Immature natural killer cell (primary cell): ENCODE results near the gene MORC4. TPM values are rescaled to one million over a fixed set of nuclear protein-coding genes. Genes with fewer than 3 reads are reported as not detected.
"Not testable (repeated sequence)": the region's sequence is repeated elsewhere in the genome, so short reads cannot be mapped to it uniquely, and the experiment has no call there.

Experiments
- DNase-seq, 3 donors: peaks; one replicate each; pipeline ENCODE4 v3.0.0; 2022; ENCODE audit warnings: mixed read lengths in 1 of 3
- H3K27ac Mint-ChIP-seq, 6 donors: one replicate each; pipeline ENCODE4 v1.8.0; 2020; ENCODE audit warnings: mixed read lengths in 6 of 6, mild to moderate bottlenecking in 5 of 6, inconsistent platforms in 4 of 6, moderate library complexity in 3 of 6
- H3K27me3 Mint-ChIP-seq, 3 donors: one replicate each; pipeline ENCODE4 v1.8.0; 2020 to 2021; ENCODE audit warnings: low read depth in 3 of 3, mild to moderate bottlenecking in 3 of 3, mixed read lengths in 3 of 3, moderate library complexity in 3 of 3, inconsistent platforms in 1 of 3
- H3K36me3 Mint-ChIP-seq, 3 donors: one replicate each; pipeline ENCODE4 v1.8.0; 2020; ENCODE audit warnings: mixed read lengths in 3 of 3, inconsistent platforms in 2 of 3, mild to moderate bottlenecking in 2 of 3
- H3K4me1 Mint-ChIP-seq, 2 donors: one replicate each; pipeline ENCODE4 v1.8.0; 2020; ENCODE audit warnings: inconsistent platforms in 2 of 2, mild to moderate bottlenecking in 2 of 2, mixed read lengths in 2 of 2, moderate library complexity in 1 of 2
- H3K4me3 Mint-ChIP-seq, 5 donors: one replicate each; pipeline ENCODE4 v1.8.0; 2020; ENCODE audit warnings: mild to moderate bottlenecking in 5 of 5, mixed read lengths in 5 of 5, inconsistent platforms in 3 of 5, moderate library complexity in 3 of 5
- H3K9me3 Mint-ChIP-seq, 6 donors: one replicate each; pipeline ENCODE4 v1.8.0; 2020; ENCODE audit warnings: mild to moderate bottlenecking in 6 of 6, mixed read lengths in 6 of 6, inconsistent platforms in 4 of 6, moderate library complexity in 3 of 6
- polyA plus RNA-seq, 3 donors: library from polyadenylated mRNA; unstranded; fragments of 300-500 nt; fragmentation: Illumina TruSeq; gene quantifications; one replicate each; pipeline ENCODE4 v1.2.3, GENCODE V29; 2021

The MORC4 gene
- polyA plus RNA-seq, 3 donors from 2014 or later = 2.3 to 2.9 (median 2.5) TPM

DNA sequence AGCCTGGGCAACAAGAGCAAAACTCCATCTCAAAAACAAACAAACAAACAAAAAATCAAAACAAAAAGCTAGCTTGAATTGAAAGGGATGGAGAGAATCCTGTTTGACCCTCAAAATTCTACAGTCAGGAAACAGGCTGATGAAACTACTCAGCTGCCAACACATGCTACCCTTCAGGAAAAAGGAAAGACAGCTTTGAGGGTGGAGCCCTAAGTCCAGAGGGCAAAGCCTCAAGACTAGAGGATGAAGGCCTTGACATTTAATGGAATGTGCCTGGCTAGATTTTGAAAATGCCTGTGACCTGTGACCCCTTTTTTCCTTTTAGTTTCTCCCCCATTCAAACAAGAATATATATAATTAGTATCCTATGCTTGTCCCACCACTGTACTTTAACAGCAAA lies 27.1 kb downstream of the MORC4 start:
- Mint-ChIP-seq H3K27ac (no peak overlapping the region), H3K9me3 (peaks cover 0 to 3% (median 0%) of the 10 kb centered on the region in 6 donors), H3K36me3 (peaks cover 0 to 7% (median 0%) of the 10 kb centered on the region in 3 donors), H3K27me3 (peaks cover 0 to 4% (median 2%) of the 10 kb centered on the region in 3 donors), H3K4me3 (no peak overlapping the region), H3K4me1 (no peaks in the 10 kb centered on the region)
- DNase-seq = no peak

- peaks cover 3 to 17% (median 8%) of the 10 kb centered on the region in 3 donors for H3K36me3 Mint-ChIP-seq
Measured at GRCh38 chrX:106966547-106966946, 33.5 kb downstream of the MORC4 start.

GRCh38 chrX:106964290-106964689 lies 35.7 kb downstream of the MORC4 start:
- Mint-ChIP-seq H3K27me3 (peaks cover 0 to 6% (median 0%) of the 10 kb centered on the region in 3 donors), H3K4me1 (no peaks in the 10 kb centered on the region), H3K4me3 (no peak overlapping the region), H3K27ac (no peak overlapping the region), H3K9me3 (peaks cover 0 to 3% (median 0%) of the 10 kb centered on the region in 6 donors), H3K36me3 (peaks cover 6 to 16% (median 8%) of the 10 kb centered on the region in 3 donors)
- no peak for DNase-seq

More at GRCh38 chrX:106966547-106966946, 33.5 kb downstream of the MORC4 start:
- H3K27ac Mint-ChIP-seq, DNase-seq, H3K9me3 Mint-ChIP-seq, H3K4me3 Mint-ChIP-seq, H3K27me3 Mint-ChIP-seq, H3K4me1 Mint-ChIP-seq: not testable (repeated sequence)

DNA sequence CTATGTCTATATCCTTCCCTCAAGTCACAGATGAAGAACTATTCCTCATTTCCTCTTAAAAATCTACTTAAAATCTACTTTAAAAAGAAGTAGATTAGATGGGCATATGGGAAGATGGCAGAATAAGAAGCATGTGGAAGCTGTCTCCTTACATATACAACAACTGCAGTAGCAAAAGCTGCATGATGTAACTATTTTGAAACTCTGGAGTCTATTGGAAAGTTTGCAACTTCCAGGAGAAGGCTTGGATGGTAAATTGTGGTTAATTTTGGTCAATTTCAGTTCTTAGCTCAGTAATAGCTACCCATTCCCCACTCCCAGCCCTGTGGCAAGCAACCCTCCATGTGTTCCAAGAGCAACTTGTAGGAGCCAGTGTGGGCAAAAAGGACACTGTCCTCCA lies 36.9 kb downstream of the MORC4 start:
- H3K27me3 Mint-ChIP-seq = peaks cover 0 to 3% (median 0%) of the 10 kb centered on the region in 3 donors
- no peak overlapping the region for H3K27ac Mint-ChIP-seq
- H3K36me3 Mint-ChIP-seq = peaks cover 6 to 10% (median 8%) of the 10 kb centered on the region in 3 donors
- H3K4me1 Mint-ChIP-seq = no peaks in the 10 kb centered on the region
- no peak for DNase-seq
- H3K4me3 Mint-ChIP-seq = no peak overlapping the region
- peaks cover 0 to 3% (median 0%) of the 10 kb centered on the region in 6 donors for H3K9me3 Mint-ChIP-seq

GRCh38 chrX:106959901-106960300 lies 40.1 kb downstream of the MORC4 start:
- peaks cover 6 to 15% (median 7%) of the 10 kb centered on the region in 3 donors for H3K36me3 Mint-ChIP-seq
- peaks cover 0 to 4% (median 0%) of the 10 kb centered on the region in 3 donors for H3K27me3 Mint-ChIP-seq
- no peak overlapping the region for H3K4me3 Mint-ChIP-seq
- DNase-seq = no peak
- H3K4me1 Mint-ChIP-seq = no peaks in the 10 kb centered on the region
- peaks cover 0 to 3% (median 0%) of the 10 kb centered on the region in 6 donors for H3K9me3 Mint-ChIP-seq
- no peak overlapping the region for H3K27ac Mint-ChIP-seq

DNA sequence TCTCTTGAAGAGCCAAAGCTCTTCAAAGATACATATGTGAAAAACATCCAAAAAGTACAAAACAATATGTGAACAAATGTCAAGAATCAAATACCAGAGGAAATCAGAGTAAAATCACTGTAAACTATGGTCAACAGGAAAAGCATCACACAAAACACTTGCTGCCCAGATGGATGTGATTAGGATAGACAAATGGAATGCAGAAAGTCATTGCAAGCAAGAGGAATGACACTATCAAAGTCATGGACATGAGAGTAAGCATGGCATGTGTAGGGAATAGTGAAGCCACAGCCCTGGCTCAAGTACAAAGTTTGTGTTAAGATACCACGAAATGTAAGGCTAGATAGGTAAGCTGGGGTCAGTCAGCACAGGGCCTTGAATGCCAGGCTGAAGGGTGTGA lies 42.2 kb downstream of the MORC4 start:
- Mint-ChIP-seq H3K4me3 (no peak overlapping the region), H3K27ac (no peak overlapping the region), H3K27me3 (peaks cover 0 to 2% (median 0%) of the 10 kb centered on the region in 3 donors), H3K4me1 (no peaks in the 10 kb centered on the region), H3K36me3 (peaks cover 6 to 11% (median 7%) of the 10 kb centered on the region in 3 donors), H3K9me3 (no peaks in the 10 kb centered on the region)
- DNase-seq = no peak

- peaks cover 5 to 11% (median 6%) of the 10 kb centered on the region in 3 donors for H3K36me3 Mint-ChIP-seq
- no peak overlapping the region for H3K27ac Mint-ChIP-seq
- H3K9me3 Mint-ChIP-seq = no peaks in the 10 kb centered on the region
- H3K27me3 Mint-ChIP-seq = peaks cover 0 to 2% (median 0%) of the 10 kb centered on the region in 3 donors
- H3K4me1 Mint-ChIP-seq = no peaks in the 10 kb centered on the region
- no peak for DNase-seq
- H3K4me3 Mint-ChIP-seq = no peak overlapping the region
Measured at GRCh38 chrX:106955004-106955772, 44.8 kb downstream of the MORC4 start.

DNA sequence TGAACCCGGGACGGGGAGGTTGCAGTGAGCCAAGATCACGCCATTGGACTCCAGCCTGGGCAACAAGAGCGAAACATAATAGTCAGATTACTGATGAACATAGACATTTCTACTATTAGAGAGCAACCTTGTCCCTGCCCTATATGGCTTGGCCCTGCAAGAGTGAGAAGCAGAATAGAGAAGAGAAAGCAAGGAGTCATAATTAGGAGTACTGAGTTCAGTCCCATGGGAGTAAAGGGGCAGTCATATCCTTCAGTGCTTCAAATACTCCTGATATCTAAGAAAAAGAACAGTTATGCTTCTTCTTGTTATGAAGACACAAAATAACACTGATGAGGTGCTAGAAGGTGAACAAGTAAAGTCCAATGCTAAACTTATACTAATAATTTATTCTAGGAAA lies 46.0 kb downstream of the MORC4 start:
- no peak overlapping the region for H3K27ac Mint-ChIP-seq
- H3K4me1 Mint-ChIP-seq = no peaks in the 10 kb centered on the region
- no peaks in the 10 kb centered on the region for H3K9me3 Mint-ChIP-seq
- DNase-seq = no peak
- H3K4me3 Mint-ChIP-seq = no peak overlapping the region
- H3K36me3 Mint-ChIP-seq = peaks cover 5 to 15% (median 6%) of the 10 kb centered on the region in 3 donors
- peaks cover 0 to 4% (median 0%) of the 10 kb centered on the region in 3 donors for H3K27me3 Mint-ChIP-seq

DNA sequence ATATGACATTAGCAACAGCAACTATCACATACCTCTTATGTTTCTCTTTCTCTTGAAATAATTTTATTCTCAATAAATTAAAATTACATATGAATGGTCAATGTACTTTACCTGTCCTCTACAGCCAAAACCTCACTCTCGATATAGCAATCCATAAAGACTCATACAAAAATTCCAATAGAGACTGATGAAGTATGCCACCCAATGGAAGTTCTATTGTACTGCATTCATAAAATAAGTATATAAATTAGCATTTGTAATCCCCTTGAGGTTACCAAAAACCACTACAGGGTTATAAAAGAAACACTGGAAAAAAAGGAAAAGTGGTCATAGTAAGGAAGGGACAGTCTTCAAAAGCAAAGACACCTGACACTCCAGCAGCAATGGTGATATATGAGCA lies 47.0 kb downstream of the MORC4 start:
- H3K36me3 Mint-ChIP-seq = peaks cover 5 to 15% (median 6%) of the 10 kb centered on the region in 3 donors
- H3K4me3 Mint-ChIP-seq = no peak overlapping the region
- H3K4me1 Mint-ChIP-seq = no peaks in the 10 kb centered on the region
- no peak overlapping the region for H3K27ac Mint-ChIP-seq
- DNase-seq = no peak
- no peaks in the 10 kb centered on the region for H3K9me3 Mint-ChIP-seq
- peaks cover 0 to 5% (median under 1%) of the 10 kb centered on the region in 3 donors for H3K27me3 Mint-ChIP-seq

DNA sequence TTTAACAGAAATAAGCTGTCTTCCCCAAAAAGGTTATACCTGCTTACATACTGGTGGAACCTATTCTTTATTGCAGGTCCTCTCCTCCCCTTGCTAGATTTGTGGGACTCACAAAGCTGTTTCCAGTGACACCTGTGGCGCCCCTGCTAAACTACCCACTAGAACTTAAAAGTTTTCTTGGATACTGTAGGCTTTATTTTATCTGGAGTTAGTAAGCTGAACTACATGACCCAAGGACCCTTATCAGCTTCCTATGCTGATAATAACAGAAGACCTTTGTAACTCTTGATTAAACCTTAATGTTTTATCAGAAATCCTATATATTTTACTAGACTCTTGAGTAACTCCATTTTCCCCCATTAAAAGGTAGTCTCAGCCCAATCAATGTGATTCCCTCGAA lies 47.5 kb downstream of the MORC4 start:
- H3K27me3 Mint-ChIP-seq = peaks cover 0 to 5% (median 2%) of the 10 kb centered on the region in 3 donors
- no peak overlapping the region for H3K27ac Mint-ChIP-seq
- DNase-seq = no peak
- H3K9me3 Mint-ChIP-seq = no peaks in the 10 kb centered on the region
- H3K4me3 Mint-ChIP-seq = no peak overlapping the region
- peaks cover 5 to 15% (median 6%) of the 10 kb centered on the region in 3 donors for H3K36me3 Mint-ChIP-seq
- no peaks in the 10 kb centered on the region for H3K4me1 Mint-ChIP-seq

DNA sequence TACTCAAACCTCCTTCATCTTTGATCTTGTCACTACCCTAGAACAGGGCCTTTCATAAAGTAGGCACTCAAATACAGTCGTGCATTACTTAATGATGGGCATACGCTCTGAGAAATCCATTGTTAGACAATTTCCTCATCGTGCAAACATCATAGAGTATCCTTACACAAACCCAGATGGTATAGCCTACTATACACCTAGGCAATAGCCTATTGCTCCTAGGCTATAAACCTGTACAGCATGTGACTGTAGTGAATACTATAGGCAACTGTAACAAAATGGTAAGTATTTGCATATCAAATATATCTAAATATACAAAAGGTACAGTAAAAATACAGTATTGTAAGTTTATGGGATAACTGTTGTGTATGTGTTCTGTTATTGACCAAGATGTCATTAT lies 47.9 kb downstream of the MORC4 start:
- Mint-ChIP-seq H3K4me3 (no peak overlapping the region), H3K36me3 (peaks cover 5 to 15% (median 6%) of the 10 kb centered on the region in 3 donors), H3K27me3 (peaks cover 0 to 5% (median 2%) of the 10 kb centered on the region in 3 donors), H3K4me1 (no peaks in the 10 kb centered on the region), H3K9me3 (no peaks in the 10 kb centered on the region), H3K27ac (no peak overlapping the region)
- no peak for DNase-seq

DNA sequence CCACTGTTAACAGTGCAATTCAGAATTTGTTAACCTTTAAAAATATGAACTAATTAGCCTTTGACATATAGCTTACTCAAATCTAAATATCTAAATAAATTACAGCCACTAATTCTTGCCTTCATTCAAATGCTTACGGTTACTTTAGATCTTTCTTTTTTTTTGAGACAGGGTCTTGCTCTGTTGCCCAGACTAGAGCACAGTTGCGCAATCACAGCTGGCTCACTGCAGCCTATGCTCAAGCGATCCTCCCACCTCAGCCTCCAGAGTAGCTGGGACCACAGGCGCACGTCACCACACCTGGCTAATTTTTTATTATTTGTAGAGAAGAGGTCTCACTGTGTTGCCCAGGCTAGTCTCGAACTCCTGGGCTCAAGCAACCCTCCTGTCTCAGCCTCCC lies 48.8 kb downstream of the MORC4 start:
- H3K4me3 Mint-ChIP-seq = no peak overlapping the region
- H3K36me3 Mint-ChIP-seq = peaks cover 5 to 15% (median 6%) of the 10 kb centered on the region in 3 donors
- no peak for DNase-seq
- peaks cover 0 to 5% (median 2%) of the 10 kb centered on the region in 3 donors for H3K27me3 Mint-ChIP-seq
- H3K4me1 Mint-ChIP-seq = no peaks in the 10 kb centered on the region
- H3K27ac Mint-ChIP-seq = no peak overlapping the region
- H3K9me3 Mint-ChIP-seq = no peaks in the 10 kb centered on the region

DNA sequence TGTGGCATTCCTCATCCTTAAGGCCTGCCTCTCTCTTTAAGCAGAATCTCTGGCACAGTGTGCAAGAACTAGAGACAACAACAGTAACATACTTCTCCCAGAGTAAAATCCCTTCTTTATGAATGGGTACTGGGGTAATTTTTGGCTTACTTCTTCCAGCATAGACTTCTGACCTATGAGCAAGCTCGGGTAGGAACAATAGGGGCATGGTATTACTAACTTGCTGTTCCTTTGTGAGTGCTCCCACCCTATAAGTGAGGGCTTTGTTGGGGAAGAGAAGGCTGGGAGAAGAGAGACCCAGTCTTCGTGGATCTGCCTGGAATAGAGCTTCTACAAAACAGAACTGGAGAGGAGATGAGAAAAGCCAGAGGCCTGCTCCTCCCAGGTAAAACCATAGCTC lies 49.6 kb downstream of the MORC4 start:
- H3K4me3 Mint-ChIP-seq = no peak overlapping the region

GRCh38 chrX:106949366-106949765 lies 50.6 kb downstream of the MORC4 start:
- Mint-ChIP-seq H3K27ac (no peak overlapping the region), H3K36me3 (peaks cover 0 to 4% (median 0%) of the 10 kb centered on the region in 3 donors), H3K27me3 (peaks cover 0 to 4% (median 3%) of the 10 kb centered on the region in 3 donors), H3K4me1 (no peaks in the 10 kb centered on the region), H3K9me3 (no peaks in the 10 kb centered on the region), H3K4me3 (no peak overlapping the region)
- DNase-seq = no peak

More for the DNA sequence above, 49.6 kb downstream of the MORC4 start:
- DNase-seq = no peak
- H3K27ac Mint-ChIP-seq = no peak overlapping the region
- peaks cover 2 to 8% (median 2%) of the 10 kb centered on the region in 3 donors for H3K36me3 Mint-ChIP-seq
- H3K9me3 Mint-ChIP-seq = no peaks in the 10 kb centered on the region
- peaks cover 0 to 3% (median 2%) of the 10 kb centered on the region in 3 donors for H3K27me3 Mint-ChIP-seq
- no peaks in the 10 kb centered on the region for H3K4me1 Mint-ChIP-seq
